Liver (tissue), 9 donors: ENCODE results near the gene TCERG1. TPM values are rescaled to one million over a fixed set of nuclear protein-coding genes. Genes with fewer than 3 reads are reported as not detected.

Experiments used
- DNase-seq: peaks from one replicate; pipeline ENCODE4 v3.0.0-alpha.2; 2017; ENCODE audit warnings: low spot score
- H3K27ac ChIP-seq, 2 donors: one replicate each; pipeline ENCODE4 v1.7.0; 2013; ENCODE audit warnings: inconsistent platforms in 2 of 2, low read length in 2 of 2, control low read depth in 1 of 2, low read depth in 1 of 2, mild to moderate bottlenecking in 1 of 2
- H3K27me3 ChIP-seq, 4 donors: one replicate each; pipeline versions ENCODE4 v1.6.1 to v1.7.0; 2013; ENCODE audit warnings: low read length in 3 of 4, inconsistent platforms in 1 of 4, mild to moderate bottlenecking in 1 of 4, moderate library complexity in 1 of 4; ENCODE audit not compliant: control insufficient read depth in 4 of 4, insufficient read depth in 4 of 4
- H3K36me3 ChIP-seq, 4 donors: one replicate each; pipeline versions ENCODE4 v1.6.1 to v1.7.0; 2013; ENCODE audit warnings: low read length in 3 of 4, mild to moderate bottlenecking in 3 of 4, low read depth in 1 of 4, moderate library complexity in 1 of 4; ENCODE audit not compliant: control insufficient read depth in 4 of 4, insufficient read depth in 3 of 4
- H3K4me1 ChIP-seq, 4 donors: one replicate each; pipeline versions ENCODE4 v1.6.1 to v1.7.0; 2013; ENCODE audit warnings: low read length in 3 of 4, mild to moderate bottlenecking in 3 of 4, moderate library complexity in 1 of 4; ENCODE audit not compliant: control insufficient read depth in 4 of 4, insufficient read depth in 4 of 4
- H3K4me3 ChIP-seq, 3 donors: one replicate each; pipeline versions ENCODE4 v1.6.1 to v1.7.0; 2013; ENCODE audit warnings: low read length in 3 of 3, control low read depth in 1 of 3, low read depth in 1 of 3, mild to moderate bottlenecking in 1 of 3
- H3K9ac ChIP-seq, 2 donors: one replicate each; pipeline ENCODE4 v1.7.0; 2013; ENCODE audit warnings: low read length in 2 of 2, mild to moderate bottlenecking in 2 of 2, moderate library complexity in 2 of 2, control low read depth in 1 of 2, low read depth in 1 of 2
- H3K9me3 ChIP-seq, 4 donors: one replicate each; pipeline versions ENCODE4 v1.6.1 to v1.7.0; 2013; ENCODE audit warnings: low read length in 3 of 4; ENCODE audit not compliant: control insufficient read depth in 4 of 4
- ATF3 ChIP-seq: IDR thresholded peaks from 2 replicates; pipeline ENCODE4 v1.6.1; 2016; ENCODE audit warnings: antibody characterized with exemption
- CTCF ChIP-seq: fragments of 150-350 bp; IDR thresholded peaks from 2 replicates; pipeline ENCODE4 v1.5.1; 2017; ENCODE audit warnings: improper control_type of control experiment, low read depth, low read length; ENCODE audit not compliant: missing input control
- EGR1 ChIP-seq, 2 donors: IDR thresholded peaks; 2 replicates each; pipeline ENCODE4 v1.6.1; 2016 to 2018; ENCODE audit warnings: antibody characterized with exemption in 2 of 2, low read depth in 2 of 2
- FOXA1 ChIP-seq: IDR thresholded peaks from 2 replicates; pipeline ENCODE4 v1.6.1; 2016; ENCODE audit warnings: antibody characterized with exemption
- FOXA2 ChIP-seq: IDR thresholded peaks from 2 replicates; pipeline ENCODE4 v1.6.1; 2016; ENCODE audit warnings: antibody characterized with exemption
- GABPA ChIP-seq, 2 donors: IDR thresholded peaks in 1 of 2; conservative IDR thresholded peaks in 1 of 2; 2 replicates each; pipeline ENCODE4 v1.6.1; 2016; ENCODE audit warnings: antibody characterized with exemption in 2 of 2, mild to moderate bottlenecking in 1 of 2, moderate library complexity in 1 of 2
- HNF4A ChIP-seq, 2 donors: conservative IDR thresholded peaks; 2 replicates each; pipeline ENCODE4 v1.6.1; 2016; ENCODE audit warnings: antibody characterized with exemption in 2 of 2, mild to moderate bottlenecking in 2 of 2
- HNF4G ChIP-seq: IDR thresholded peaks from 2 replicates; pipeline ENCODE4 v1.6.1; 2016; ENCODE audit warnings: antibody characterized with exemption
- JUND ChIP-seq, 2 donors: IDR thresholded peaks; 2 replicates each; pipeline ENCODE4 v1.6.1; 2016; ENCODE audit warnings: antibody characterized with exemption in 2 of 2
- MAX ChIP-seq: IDR thresholded peaks from 2 replicates; pipeline ENCODE4 v1.6.1; 2016; ENCODE audit warnings: antibody characterized with exemption
- NR2F2 ChIP-seq: IDR thresholded peaks from 2 replicates; pipeline ENCODE4 v1.6.1; 2016; ENCODE audit warnings: antibody characterized with exemption
- RAD21 ChIP-seq, 2 donors: IDR thresholded peaks; 2 replicates each; pipeline ENCODE4 v1.6.1; 2016; ENCODE audit warnings: antibody characterized with exemption in 2 of 2, mild to moderate bottlenecking in 2 of 2
- REST ChIP-seq: IDR thresholded peaks from 2 replicates; pipeline ENCODE4 v1.6.1; 2016; ENCODE audit warnings: antibody characterized with exemption, mild to moderate bottlenecking
- RXRA ChIP-seq, 2 donors: IDR thresholded peaks; 2 replicates each; pipeline ENCODE4 v1.6.1; 2017 to 2018; ENCODE audit warnings: antibody characterized with exemption in 2 of 2, mild to moderate bottlenecking in 1 of 2
- SP1 ChIP-seq: IDR thresholded peaks from 2 replicates; pipeline ENCODE4 v1.6.1; 2018; ENCODE audit warnings: antibody characterized with exemption, mild to moderate bottlenecking
- TAF1 ChIP-seq: conservative IDR thresholded peaks from 2 replicates; pipeline ENCODE4 v1.6.1; 2016; ENCODE audit warnings: antibody characterized with exemption, mild to moderate bottlenecking
- YY1 ChIP-seq: IDR thresholded peaks from 2 replicates; pipeline ENCODE4 v1.6.1; 2016; ENCODE audit warnings: antibody characterized with exemption, mild to moderate bottlenecking
- ZBTB33 ChIP-seq: IDR thresholded peaks from 2 replicates; pipeline ENCODE4 v1.6.1; 2016; ENCODE audit warnings: antibody characterized with exemption
- WGBS: extraction: QIAGEN DNeasy Blood & Tissue Kit; methylation state at CpG from one replicate; pipeline ENCODE4 v1.1.7; 2013; 5-methylcytosine and 5-hydroxymethylcytosine counted together
- polyA plus RNA-seq, 2 donors: library from polyadenylated mRNA; stranded (reverse) in 1 of 2; unstranded in 1 of 2; fragments of 200-250 nt in 1 of 2; fragments of >200 nt in 1 of 2; fragmentation: Nextera tagmentation in 1 of 2; extraction: Ambion mirVana in 1 of 2; gene quantifications; one replicate each; pipeline versions ENCODE4 v1.2.1 to v1.2.3, GENCODE V29; 2013 to 2015
- total RNA-seq, 2 donors: library from RNA; depleted of rRNA; stranded (reverse); fragments of >200 nt; gene quantifications; one replicate each; pipeline ENCODE4 v1.2.3, GENCODE V29; 2014
- donor health status: healthy.
- donor health status: healthy.
- donor health status: healthy.
- donor health status: healthy.
- donor health status: healthy.

The TCERG1 gene
- total and polyA plus RNA-seq, 4 donors: 7.8 to 26.6 (median 16.0) TPM

GRCh38 chr5:146466521-146467349, 19.6 kb downstream of the TCERG1 start:
- TF ChIP-seq REST (no peak), NR2F2 (no peak), HNF4G (no peak), JUND (IDR thresholded peaks at IDR 0.05) (no peak), RAD21 (IDR thresholded peaks at IDR 0.05) (peak; percentile 20 to 44), TAF1 (no peak), RXRA (IDR thresholded peaks at IDR 0.05) (no peak), YY1 (no peak)
- H3K27me3 ChIP-seq: no peaks in the 10 kb centered on the region
- no peaks in the 10 kb centered on the region for H3K9me3 ChIP-seq
- DNase-seq: no peak
- no peak overlapping the region for H3K27ac ChIP-seq
- no peaks in the 10 kb centered on the region for H3K4me1 ChIP-seq
- H3K9ac ChIP-seq: no peak overlapping the region
- H3K36me3 ChIP-seq: peaks cover 2 to 50% (median 39%) of the 10 kb centered on the region in 4 donors
- WGBS: 64% methylated on average over 3 of the region's 3 CpGs
- H3K4me3 ChIP-seq: no peak overlapping the region

GRCh38 chr5:146467760-146468159, 20.6 kb downstream of the TCERG1 start:
- TF ChIP-seq RXRA (IDR thresholded peaks at IDR 0.05) (no peak), SP1 (no peak), HNF4G (no peak), RAD21 (IDR thresholded peaks at IDR 0.05) (no peak), FOXA2 (no peak), YY1 (no peak), ZBTB33 (no peak), MAX (no peak), ATF3 (no peak), CTCF (no peak), FOXA1 (no peak), JUND (IDR thresholded peaks at IDR 0.05) (no peak), NR2F2 (no peak), GABPA (IDR thresholded peaks at IDR 0.05 in 1 of 2, conservative IDR thresholded peaks at IDR 0.05 in 1 of 2) (no peak), EGR1 (IDR thresholded peaks at IDR 0.05; ENCODE audit: low read depth in 2 of 2) (no peak), HNF4A (conservative IDR thresholded peaks at IDR 0.05) (no peak), TAF1 (no peak), REST (no peak)
- Histone ChIP-seq H3K4me3 (no peak overlapping the region), H3K36me3 (peaks cover 2 to 54% (median 45%) of the 10 kb centered on the region in 4 donors), H3K9me3 (no peaks in the 10 kb centered on the region), H3K9ac (no peak overlapping the region), H3K27me3 (no peaks in the 10 kb centered on the region), H3K27ac (no peak overlapping the region), H3K4me1 (no peaks in the 10 kb centered on the region)
- 98% methylated on average over 1 of the region's 1 CpG for WGBS
- no peak for DNase-seq
